Measurements from ENCODE around the gene MYO1E.

- TF ChIP-seq CTCF (IDR thresholded peaks at IDR 0.05) = no peak
- TF ChIP-seq POLR2A (IDR thresholded peaks at IDR 0.05) = no peak
Measured at GRCh38 chr15:59154243-59154642, 218.4 kb downstream of the MYO1E start.

Measured in uterus (tissue), 2 donors.